ENCODE data around the gene THUMPD3.

THUMPD3 gene

GRCh38 chr3:9342696-9343095, 20.2 kb upstream of the THUMPD3 start:
- no peak overlapping the region for H3K4me3 ChIP-seq (ENCODE audit: low read length)
- H3K9ac ChIP-seq (ENCODE audit: low read length), result no peak overlapping the region

DNA sequence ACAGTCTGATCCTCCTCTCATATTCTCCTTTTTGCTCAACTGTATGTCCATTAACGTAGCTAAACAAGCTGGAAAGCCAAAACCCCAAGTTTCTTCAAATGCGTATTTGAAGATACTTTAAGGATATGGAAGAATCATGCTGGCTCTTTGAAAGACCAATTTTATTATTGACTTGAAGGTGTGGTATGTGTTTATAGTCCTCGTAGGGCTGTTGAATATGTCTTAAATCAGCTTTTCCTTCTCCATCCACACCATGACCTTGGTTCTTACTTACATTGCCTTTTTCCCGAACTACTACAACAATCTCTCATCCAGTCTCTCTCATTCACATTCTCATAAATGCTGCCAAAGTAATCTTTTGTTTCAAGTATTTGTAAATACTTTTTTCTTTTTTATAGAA, 19.7 kb upstream of the THUMPD3 start:
- H3K9ac ChIP-seq (ENCODE audit: low read length), result no peak overlapping the region
- H3K4me3 ChIP-seq (ENCODE audit: low read length), result no peak overlapping the region
- H3K27me3 ChIP-seq (ENCODE audit: control insufficient read depth, insufficient read depth, low read length), result no peaks in the 10 kb centered on the region
- H3K4me1 ChIP-seq (ENCODE audit: control insufficient read depth, insufficient read depth, low read length), result peaks cover 7% of the 10 kb centered on the region
- no peaks in the 10 kb centered on the region for H3K36me3 ChIP-seq (ENCODE audit: control insufficient read depth, insufficient read depth, low read length)
- H3K9me3 ChIP-seq (ENCODE audit: control insufficient read depth, low read length), result no peaks in the 10 kb centered on the region

More at GRCh38 chr3:9342696-9343095, 20.2 kb upstream of the THUMPD3 start:
- H3K4me1 ChIP-seq (ENCODE audit: control insufficient read depth, insufficient read depth, low read length), result peaks cover 7% of the 10 kb centered on the region
- no peaks in the 10 kb centered on the region for H3K27me3 ChIP-seq (ENCODE audit: control insufficient read depth, insufficient read depth, low read length)
- H3K9me3 ChIP-seq (ENCODE audit: control insufficient read depth, low read length), result no peaks in the 10 kb centered on the region
- H3K36me3 ChIP-seq (ENCODE audit: control insufficient read depth, insufficient read depth, low read length), result no peaks in the 10 kb centered on the region

DNA sequence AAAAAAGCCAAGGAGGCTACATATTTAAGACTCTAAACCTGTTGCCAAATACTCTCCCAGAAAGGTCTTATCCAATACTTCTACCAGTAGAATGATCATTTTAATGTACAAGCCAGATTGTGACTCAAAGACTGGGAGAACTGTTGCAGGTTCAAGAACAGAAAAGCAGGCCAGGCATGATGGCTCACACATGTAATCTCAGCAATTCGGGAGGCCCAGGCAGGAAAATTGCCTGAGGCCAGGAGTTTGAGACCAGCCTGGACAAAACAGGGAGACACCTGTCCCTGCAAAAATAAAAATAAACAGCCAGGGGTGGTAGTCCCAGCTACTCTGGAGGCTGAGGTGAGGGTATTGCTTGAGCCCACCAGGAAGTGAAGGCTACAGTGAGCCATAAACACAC, 17.8 kb upstream of the THUMPD3 start:
- H3K4me3 ChIP-seq (ENCODE audit: low read length), result no peak overlapping the region
- H3K36me3 ChIP-seq (ENCODE audit: control insufficient read depth, insufficient read depth, low read length), result no peaks in the 10 kb centered on the region
- H3K4me1 ChIP-seq (ENCODE audit: control insufficient read depth, insufficient read depth, low read length), result peaks cover 4% of the 10 kb centered on the region
- no peak overlapping the region for H3K9ac ChIP-seq (ENCODE audit: low read length)
- no peaks in the 10 kb centered on the region for H3K27me3 ChIP-seq (ENCODE audit: control insufficient read depth, insufficient read depth, low read length)
- H3K9me3 ChIP-seq (ENCODE audit: control insufficient read depth, low read length), result no peaks in the 10 kb centered on the region

DNA sequence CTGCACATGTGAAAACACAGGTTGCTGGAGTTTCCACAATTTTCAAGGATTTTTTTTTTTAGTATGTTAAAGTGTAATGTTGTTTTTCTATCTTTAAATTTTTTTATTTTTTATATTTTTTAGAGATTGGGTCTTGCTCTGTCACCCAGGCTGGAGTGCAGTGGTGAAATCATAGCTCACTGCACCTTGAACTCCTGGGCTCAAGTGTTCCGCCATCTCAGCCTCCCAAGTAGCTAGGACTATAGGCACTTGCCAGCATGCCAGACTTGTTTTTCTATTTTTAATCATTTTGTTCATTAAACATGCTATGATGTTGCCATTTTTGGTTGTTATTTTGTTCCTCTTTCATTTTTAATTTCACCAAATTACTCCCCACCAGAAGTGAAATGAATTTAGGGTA, 16.7 kb upstream of the THUMPD3 start:
- H3K27me3 ChIP-seq (ENCODE audit: control insufficient read depth, insufficient read depth, low read length), result no peaks in the 10 kb centered on the region
- no peaks in the 10 kb centered on the region for H3K36me3 ChIP-seq (ENCODE audit: control insufficient read depth, insufficient read depth, low read length)
- no peaks in the 10 kb centered on the region for H3K4me1 ChIP-seq (ENCODE audit: control insufficient read depth, insufficient read depth, low read length)
- H3K9me3 ChIP-seq (ENCODE audit: control insufficient read depth, low read length), result no peaks in the 10 kb centered on the region
- no peak overlapping the region for H3K9ac ChIP-seq (ENCODE audit: low read length)
- H3K4me3 ChIP-seq (ENCODE audit: low read length), result no peak overlapping the region

GRCh38 chr3:9347081-9347480, 15.8 kb upstream of the THUMPD3 start:
- no peak overlapping the region for H3K9ac ChIP-seq (ENCODE audit: low read length)
- H3K9me3 ChIP-seq (ENCODE audit: control insufficient read depth, low read length), result no peaks in the 10 kb centered on the region
- H3K27me3 ChIP-seq (ENCODE audit: control insufficient read depth, insufficient read depth, low read length), result no peaks in the 10 kb centered on the region

GRCh38 chr3:9347887-9348286, 15.0 kb upstream of the THUMPD3 start:
- Histone ChIP-seq H3K27me3 (ENCODE audit: control insufficient read depth, insufficient read depth, low read length) (no peaks in the 10 kb centered on the region), H3K4me3 (ENCODE audit: low read length) (no peak overlapping the region), H3K9ac (ENCODE audit: low read length) (no peak overlapping the region), H3K36me3 (ENCODE audit: control insufficient read depth, insufficient read depth, low read length) (no peaks in the 10 kb centered on the region), H3K4me1 (ENCODE audit: control insufficient read depth, insufficient read depth, low read length) (peaks cover 6% of the 10 kb centered on the region), H3K9me3 (ENCODE audit: control insufficient read depth, low read length) (no peaks in the 10 kb centered on the region)

More at GRCh38 chr3:9347081-9347480, 15.8 kb upstream of the THUMPD3 start:
- H3K4me1 ChIP-seq (ENCODE audit: control insufficient read depth, insufficient read depth, low read length), result peaks cover 3% of the 10 kb centered on the region
- no peak overlapping the region for H3K4me3 ChIP-seq (ENCODE audit: low read length)
- H3K36me3 ChIP-seq (ENCODE audit: control insufficient read depth, insufficient read depth, low read length), result no peaks in the 10 kb centered on the region

GRCh38 chr3:9349321-9350117, 13.3 kb upstream of the THUMPD3 start:
- Histone ChIP-seq H3K27me3 (ENCODE audit: control insufficient read depth, insufficient read depth, low read length) (no peaks in the 10 kb centered on the region), H3K4me1 (ENCODE audit: control insufficient read depth, insufficient read depth, low read length) (peaks cover 21% of the 10 kb centered on the region), H3K9ac (ENCODE audit: low read length) (no peak overlapping the region), H3K4me3 (ENCODE audit: low read length) (no peak overlapping the region), H3K36me3 (ENCODE audit: control insufficient read depth, insufficient read depth, low read length) (no peaks in the 10 kb centered on the region), H3K9me3 (ENCODE audit: control insufficient read depth, low read length) (no peaks in the 10 kb centered on the region)

- H3K4me1 ChIP-seq (ENCODE audit: control insufficient read depth, insufficient read depth, low read length), result peaks cover 26% of the 10 kb centered on the region
- H3K4me3 ChIP-seq (ENCODE audit: low read length), result no peak overlapping the region
- no peaks in the 10 kb centered on the region for H3K27me3 ChIP-seq (ENCODE audit: control insufficient read depth, insufficient read depth, low read length)
- H3K36me3 ChIP-seq (ENCODE audit: control insufficient read depth, insufficient read depth, low read length), result no peaks in the 10 kb centered on the region
- no peak overlapping the region for H3K9ac ChIP-seq (ENCODE audit: low read length)
- no peaks in the 10 kb centered on the region for H3K9me3 ChIP-seq (ENCODE audit: control insufficient read depth, low read length)
Measured at GRCh38 chr3:9351709-9352126, 11.1 kb upstream of the THUMPD3 start.

DNA sequence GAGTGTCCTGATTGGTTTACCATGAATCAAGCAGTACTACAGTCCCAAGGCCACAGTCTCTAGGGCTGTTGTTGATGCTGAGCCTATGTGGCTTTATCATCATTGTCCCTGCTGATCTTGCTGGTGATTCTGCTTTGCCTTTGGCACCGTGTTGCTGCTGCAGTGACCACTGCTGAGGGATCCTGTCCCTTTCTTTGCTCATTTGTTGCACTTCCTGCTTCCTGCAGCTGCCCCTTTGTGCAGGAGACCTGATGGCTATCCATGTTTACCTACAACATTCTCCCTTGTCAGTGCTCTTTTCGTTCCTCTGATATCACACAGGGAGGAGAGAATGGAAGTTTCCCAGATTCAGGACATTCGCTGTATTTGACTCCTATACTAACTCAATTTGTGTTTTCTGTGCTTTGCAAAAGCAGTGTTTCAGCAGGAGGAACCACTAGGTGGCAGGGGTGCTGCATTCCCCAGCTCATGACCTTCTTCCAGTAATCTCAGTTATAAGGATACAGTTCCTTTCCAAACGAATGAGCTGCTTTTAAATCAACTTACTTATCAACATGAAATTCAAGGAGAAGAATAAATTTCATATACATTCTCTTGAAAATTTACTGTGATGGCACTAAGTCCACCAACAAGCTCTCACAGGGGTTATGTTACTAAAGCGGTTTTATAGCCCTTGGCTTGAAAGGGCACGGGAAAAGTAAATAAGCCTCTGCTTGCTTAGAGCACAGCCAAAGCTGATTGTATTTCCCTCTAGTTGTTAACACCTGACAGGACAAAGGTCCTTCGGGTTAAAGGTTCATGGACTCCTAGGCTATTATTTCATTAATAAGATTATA, 9.7 kb upstream of the THUMPD3 start:
- Histone ChIP-seq H3K27me3 (ENCODE audit: control insufficient read depth, insufficient read depth, low read length) (no peaks in the 10 kb centered on the region), H3K4me3 (ENCODE audit: low read length) (no peak overlapping the region), H3K36me3 (ENCODE audit: control insufficient read depth, insufficient read depth, low read length) (no peaks in the 10 kb centered on the region), H3K9ac (ENCODE audit: low read length) (no peak overlapping the region), H3K9me3 (ENCODE audit: control insufficient read depth, low read length) (no peaks in the 10 kb centered on the region), H3K4me1 (ENCODE audit: control insufficient read depth, insufficient read depth, low read length) (peaks cover 26% of the 10 kb centered on the region)

DNA sequence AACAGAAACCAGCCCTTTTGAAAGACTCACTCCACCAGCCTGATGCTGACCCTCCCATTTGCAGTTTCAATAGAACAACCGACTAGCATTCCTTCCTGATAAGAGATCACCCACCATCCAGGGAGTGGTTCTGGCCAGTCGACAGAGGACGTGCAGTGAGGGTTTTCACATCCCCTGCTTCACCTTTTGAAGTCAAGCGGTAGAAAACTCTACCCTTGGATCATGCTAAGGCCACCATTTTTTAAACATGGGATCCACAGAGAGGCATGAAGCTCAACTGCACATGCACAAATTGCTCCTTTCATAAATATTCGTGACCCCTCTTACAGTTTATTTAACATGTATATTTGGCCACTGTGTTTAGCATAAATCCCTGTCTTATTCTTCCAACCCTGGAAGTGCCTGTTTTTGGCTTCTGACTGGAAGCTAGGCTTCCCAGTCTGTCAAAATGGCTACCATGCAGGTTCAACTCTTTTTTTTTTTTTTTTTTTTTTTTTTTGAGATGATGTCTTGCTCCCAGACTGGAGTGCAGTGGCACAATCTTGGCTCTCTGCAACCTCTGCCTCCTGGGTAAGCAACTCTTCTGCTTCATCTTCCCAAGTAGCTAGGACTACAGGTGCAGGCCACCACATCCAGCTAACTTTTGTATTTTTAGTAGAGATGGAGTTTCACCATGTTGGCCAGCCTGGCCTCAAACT, 1.0 kb upstream of the THUMPD3 start:
- Histone ChIP-seq H3K4me1 (ENCODE audit: control insufficient read depth, insufficient read depth, low read length) (no peaks in the 10 kb centered on the region), H3K4me3 (ENCODE audit: low read length) (no peak overlapping the region), H3K9ac (ENCODE audit: low read length) (no peak overlapping the region), H3K9me3 (ENCODE audit: control insufficient read depth, low read length) (no peaks in the 10 kb centered on the region), H3K27me3 (ENCODE audit: control insufficient read depth, insufficient read depth, low read length) (no peaks in the 10 kb centered on the region), H3K36me3 (ENCODE audit: control insufficient read depth, insufficient read depth, low read length) (no peaks in the 10 kb centered on the region)

GRCh38 chr3:9369508-9369907, 6.7 kb downstream of the THUMPD3 start:
- Histone ChIP-seq H3K9me3 (ENCODE audit: control insufficient read depth, low read length) (no peaks in the 10 kb centered on the region), H3K4me3 (ENCODE audit: low read length) (no peak overlapping the region), H3K4me1 (ENCODE audit: control insufficient read depth, insufficient read depth, low read length) (no peaks in the 10 kb centered on the region), H3K27me3 (ENCODE audit: control insufficient read depth, insufficient read depth, low read length) (no peaks in the 10 kb centered on the region), H3K9ac (ENCODE audit: low read length) (no peak overlapping the region), H3K36me3 (ENCODE audit: control insufficient read depth, insufficient read depth, low read length) (no peaks in the 10 kb centered on the region)

GRCh38 chr3:9373465-9373864, 10.6 kb downstream of the THUMPD3 start:
- Histone ChIP-seq H3K4me3 (ENCODE audit: low read length) (no peak overlapping the region), H3K4me1 (ENCODE audit: control insufficient read depth, insufficient read depth, low read length) (no peaks in the 10 kb centered on the region), H3K27me3 (ENCODE audit: control insufficient read depth, insufficient read depth, low read length) (no peaks in the 10 kb centered on the region), H3K9me3 (ENCODE audit: control insufficient read depth, low read length) (no peaks in the 10 kb centered on the region), H3K9ac (ENCODE audit: low read length) (no peak overlapping the region), H3K36me3 (ENCODE audit: control insufficient read depth, insufficient read depth, low read length) (no peaks in the 10 kb centered on the region)

Measured in mucosa of stomach (tissue), 1 donor.